Prostate gland (tissue), 2 donors: ENCODE results near the gene FREM2. TPM values are rescaled to one million over a fixed set of nuclear protein-coding genes. Genes with fewer than 3 reads are reported as not detected.

ENCODE experiments used
- DNase-seq: peaks from one replicate; pipeline ENCODE4 v3.0.0-alpha.2; 2019; ENCODE audit warnings: low spot score
- H3K27ac ChIP-seq, 2 donors: fragments of 200-600 bp; sonication (generic); 2 replicates each; pipeline ENCODE4 v1.5.1; 2017 to 2019
- H3K27me3 ChIP-seq: fragments of 200-600 bp; sonication (generic); replicated peaks from 2 replicates; pipeline ENCODE4 v1.5.1; 2019; ENCODE audit not compliant: insufficient read depth
- H3K36me3 ChIP-seq, 2 donors: fragments of 200-600 bp; sonication (generic); 1 replicate in 1 of 2; 2 replicates in 1 of 2; pipeline versions ENCODE4 v1.5.1 to v1.8.1; 2017 to 2019
- H3K4me1 ChIP-seq: fragments of 200-600 bp; sonication (generic); replicated peaks from 2 replicates; pipeline ENCODE4 v1.5.1; 2019
- H3K4me3 ChIP-seq, 2 donors: fragments of 200-600 bp; sonication (generic); 2 replicates each; pipeline ENCODE4 v1.5.1; 2017 to 2019
- H3K9me3 ChIP-seq: fragments of 200-600 bp; sonication (generic); 2 replicates; pipeline ENCODE4 v1.5.1; 2017
- POLR2A ChIP-seq: fragments of 450-650 bp; IDR thresholded peaks from one replicate; pipeline ENCODE4 v1.6.1; 2016; ENCODE audit warnings: antibody characterized with exemption, mild to moderate bottlenecking
- POLR2AphosphoS5 ChIP-seq: sonication (generic); formaldehyde crosslinking; IDR thresholded peaks from one replicate; pipeline ENCODE4 v1.6.1; 2017; ENCODE audit warnings: antibody characterized with exemption
- WGBS: methylation state at CpG from one replicate; pipeline ENCODE4 v1.1.5; 2018; 5-methylcytosine and 5-hydroxymethylcytosine counted together
- intact Hi-C: fragments of 100-400 bp; cut with DNase I; formaldehyde crosslinking; loops from one replicate; pipeline ENCODE4 v1.14.2; 2022
- total RNA-seq, 2 donors: library from RNA; depleted of rRNA; stranded (reverse); fragments of >200 nt; gene quantifications; one replicate each; pipeline ENCODE4 v1.1.0, GENCODE V29; 2016
- TF ChIP-seq, protein P1 (sequence below), 4 experiments: fragments of 200-600 bp in 2 of 4; fragments of 450-650 bp in 2 of 4; sonication (generic) in 2 of 4; IDR thresholded peaks; 1 replicate in 3 of 4; 2 replicates in 1 of 4; pipeline ENCODE4 v1.5.1; 2016 to 2019; ENCODE audit warnings: antibody characterized with exemption in 4 of 4, mild to moderate bottlenecking in 2 of 4, moderate library complexity in 2 of 4

The FREM2 gene
- total RNA-seq, 2 donors from 2014 or later = 3.1 to 5.9 TPM

DNA sequence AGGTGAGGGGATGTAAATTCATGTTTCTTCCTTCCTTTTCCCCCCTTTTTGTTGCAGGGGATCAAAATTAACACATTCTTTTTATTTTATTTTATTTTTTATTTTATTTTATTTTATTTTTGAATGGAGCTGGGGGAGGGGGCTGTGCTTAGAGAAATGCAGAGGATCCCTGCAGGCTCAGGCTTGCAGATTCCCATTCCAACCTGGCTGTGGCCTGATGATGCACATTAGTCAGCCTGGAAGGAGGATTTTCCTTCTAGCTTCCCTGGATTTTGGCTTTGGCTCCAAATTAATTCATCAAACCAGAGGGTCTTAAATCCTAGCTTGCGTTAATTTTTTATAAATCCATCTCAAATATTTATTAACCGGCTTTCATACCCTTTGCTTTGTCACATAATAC lies 67.0 kb downstream of the FREM2 start:
- intact Hi-C loops = no loop called here
- WGBS = 60% methylated on average over 2 of the region's 2 CpGs
- H3K36me3 ChIP-seq = no peaks in the 10 kb centered on the region
- no peak overlapping the region for H3K27ac ChIP-seq
- DNase-seq = no peak
- no peaks in the 10 kb centered on the region for H3K9me3 ChIP-seq
- TF ChIP-seq POLR2A (no peak), POLR2AphosphoS5 (no peak)
- TF ChIP-seq, protein P1, sequence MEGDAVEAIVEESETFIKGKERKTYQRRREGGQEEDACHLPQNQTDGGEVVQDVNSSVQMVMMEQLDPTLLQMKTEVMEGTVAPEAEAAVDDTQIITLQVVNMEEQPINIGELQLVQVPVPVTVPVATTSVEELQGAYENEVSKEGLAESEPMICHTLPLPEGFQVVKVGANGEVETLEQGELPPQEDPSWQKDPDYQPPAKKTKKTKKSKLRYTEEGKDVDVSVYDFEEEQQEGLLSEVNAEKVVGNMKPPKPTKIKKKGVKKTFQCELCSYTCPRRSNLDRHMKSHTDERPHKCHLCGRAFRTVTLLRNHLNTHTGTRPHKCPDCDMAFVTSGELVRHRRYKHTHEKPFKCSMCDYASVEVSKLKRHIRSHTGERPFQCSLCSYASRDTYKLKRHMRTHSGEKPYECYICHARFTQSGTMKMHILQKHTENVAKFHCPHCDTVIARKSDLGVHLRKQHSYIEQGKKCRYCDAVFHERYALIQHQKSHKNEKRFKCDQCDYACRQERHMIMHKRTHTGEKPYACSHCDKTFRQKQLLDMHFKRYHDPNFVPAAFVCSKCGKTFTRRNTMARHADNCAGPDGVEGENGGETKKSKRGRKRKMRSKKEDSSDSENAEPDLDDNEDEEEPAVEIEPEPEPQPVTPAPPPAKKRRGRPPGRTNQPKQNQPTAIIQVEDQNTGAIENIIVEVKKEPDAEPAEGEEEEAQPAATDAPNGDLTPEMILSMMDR (IDR thresholded peaks at IDR 0.05) = no peak
- H3K27me3 ChIP-seq = no peaks in the 10 kb centered on the region
- no peak overlapping the region for H3K4me3 ChIP-seq
- no peaks in the 10 kb centered on the region for H3K4me1 ChIP-seq

DNA sequence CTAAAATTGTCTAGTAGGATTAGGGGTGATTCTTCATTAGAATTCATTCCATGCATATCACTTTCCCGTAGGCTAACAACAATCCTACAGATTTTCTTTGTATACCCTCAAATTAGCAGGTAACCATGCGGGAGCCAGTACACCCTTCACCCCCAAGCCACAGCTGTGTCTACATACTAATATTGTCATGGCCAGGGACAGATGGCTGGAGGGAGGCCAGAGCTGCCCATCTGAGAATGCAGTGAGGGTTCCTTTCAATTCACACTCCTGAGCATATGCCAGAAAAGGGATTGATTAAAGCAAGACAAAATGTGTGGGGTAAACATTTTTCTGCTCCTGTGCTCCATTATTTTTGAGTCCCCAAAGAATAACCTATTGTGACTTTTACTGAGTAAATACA lies 68.9 kb downstream of the FREM2 start:
- WGBS = 78% methylated on average over 2 of the region's 2 CpGs

GRCh38 chr13:38758277-38758676 lies 71.4 kb downstream of the FREM2 start:
- no peak for TF ChIP-seq POLR2A
- H3K4me1 ChIP-seq = no peaks in the 10 kb centered on the region
- H3K9me3 ChIP-seq = no peaks in the 10 kb centered on the region
- intact Hi-C loops = no loop called here
- no peaks in the 10 kb centered on the region for H3K36me3 ChIP-seq
- H3K27ac ChIP-seq = no peak overlapping the region
- WGBS = 39% methylated on average over 4 of the region's 5 CpGs
- H3K4me3 ChIP-seq = no peak overlapping the region
- DNase-seq = no peak
- no peaks in the 10 kb centered on the region for H3K27me3 ChIP-seq

More for the DNA sequence above, 68.9 kb downstream of the FREM2 start:
- no peak for DNase-seq
- no peak for TF ChIP-seq POLR2A
- no peaks in the 10 kb centered on the region for H3K9me3 ChIP-seq
- H3K4me1 ChIP-seq = no peaks in the 10 kb centered on the region
- intact Hi-C loops = no loop called here
- H3K27ac ChIP-seq = no peak overlapping the region
- no peak overlapping the region for H3K4me3 ChIP-seq
- H3K36me3 ChIP-seq = no peaks in the 10 kb centered on the region
- no peaks in the 10 kb centered on the region for H3K27me3 ChIP-seq

- intact Hi-C loops = no loop called here
- no peaks in the 10 kb centered on the region for H3K36me3 ChIP-seq
- H3K27ac ChIP-seq = no peak overlapping the region
- no peak overlapping the region for H3K4me3 ChIP-seq
- H3K9me3 ChIP-seq = no peaks in the 10 kb centered on the region
- no peak for DNase-seq
- TF ChIP-seq, protein P1 (IDR thresholded peaks at IDR 0.05) = no peak
- TF ChIP-seq POLR2A = no peak
- TF ChIP-seq POLR2AphosphoS5 = no peak
- H3K27me3 ChIP-seq = no peaks in the 10 kb centered on the region
- H3K4me1 ChIP-seq = no peaks in the 10 kb centered on the region
- 70% methylated on average over 4 of the region's 4 CpGs for WGBS
Measured at GRCh38 chr13:38759390-38759789, 72.5 kb downstream of the FREM2 start.

DNA sequence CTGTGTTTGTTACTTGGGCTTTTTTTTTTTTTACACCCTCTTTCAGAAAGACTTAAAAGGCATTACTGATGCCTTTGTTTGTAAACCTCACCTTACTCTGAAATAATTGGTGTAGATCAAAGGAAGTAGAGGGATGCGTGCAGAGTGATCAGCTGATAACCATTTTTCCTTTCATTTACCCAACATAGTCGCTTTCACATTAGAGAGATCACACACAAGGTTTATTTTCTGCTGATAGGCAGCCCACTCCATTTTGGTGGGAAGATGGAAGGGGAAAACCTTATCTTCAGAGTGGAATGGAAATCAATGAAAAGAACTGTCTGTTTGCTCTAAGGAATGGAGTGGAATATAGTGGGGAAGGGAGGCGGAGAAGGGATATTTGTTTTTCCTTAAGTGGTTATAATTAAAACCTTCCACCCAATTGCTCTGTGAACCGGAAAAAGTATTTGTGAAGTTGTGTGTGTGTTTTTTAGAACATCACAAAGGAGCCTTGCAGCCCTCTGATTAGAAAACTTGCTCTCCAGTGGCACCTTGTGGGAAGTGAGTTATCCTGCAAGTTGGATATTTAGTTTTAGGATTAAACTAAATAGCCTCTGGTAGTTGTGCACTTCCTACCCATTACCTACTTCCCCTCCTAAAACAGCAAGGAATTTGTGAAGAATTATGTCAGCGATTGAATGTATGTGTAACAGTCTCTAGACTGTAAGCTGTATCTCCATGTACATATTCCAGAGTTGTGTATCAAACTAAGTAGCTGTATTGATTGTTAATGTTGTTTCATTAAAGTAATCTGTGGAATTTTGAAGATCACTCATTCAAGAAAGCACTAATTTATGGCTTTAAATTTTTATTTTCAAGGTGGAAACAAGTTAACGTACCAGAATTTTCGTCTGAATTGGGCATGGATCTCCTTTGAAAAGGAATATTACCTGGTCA lies 76.8 kb downstream of the FREM2 start:
- H3K36me3 ChIP-seq = no peaks in the 10 kb centered on the region
- 36% methylated on average over 7 of the region's 7 CpGs for WGBS
- no peaks in the 10 kb centered on the region for H3K4me1 ChIP-seq
- DNase-seq = no peak
- intact Hi-C loops = no loop called here
- no peaks in the 10 kb centered on the region for H3K9me3 ChIP-seq
- TF ChIP-seq, protein P1 (IDR thresholded peaks at IDR 0.05) = peak in 3 of 4 experiments; percentile 36 to 48 (median 37)
- TF ChIP-seq POLR2A (no peak), POLR2AphosphoS5 (no peak)
- H3K27me3 ChIP-seq = no peaks in the 10 kb centered on the region
- no peak overlapping the region for H3K4me3 ChIP-seq
- H3K27ac ChIP-seq = no peak overlapping the region

GRCh38 chr13:38766799-38767198 lies 79.9 kb downstream of the FREM2 start:
- Histone ChIP-seq H3K4me1 (no peaks in the 10 kb centered on the region), H3K27me3 (no peaks in the 10 kb centered on the region), H3K9me3 (no peaks in the 10 kb centered on the region), H3K36me3 (no peaks in the 10 kb centered on the region), H3K27ac (no peak overlapping the region), H3K4me3 (no peak overlapping the region)
- intact Hi-C loops = loop anchor here (2.0 kb wide), 1 partner anchor 80 kb away; the partner anchor contains the start of gene FREM2
- WGBS = 78% methylated on average over 2 of the region's 2 CpGs
- TF ChIP-seq POLR2A (no peak), POLR2AphosphoS5 (no peak)
- TF ChIP-seq, protein P1 (IDR thresholded peaks at IDR 0.05) = no peak
- no peak for DNase-seq
